GM21529 (cell line): ENCODE data around the gene GMDS.
"Not testable (repeated sequence)": the region's sequence is repeated elsewhere in the genome, so short reads cannot be mapped to it uniquely, and the experiment has no call there.

Source experiments
- ATAC-seq: cut with Tn5 transposase; IDR thresholded peaks from one replicate; pipeline ENCODE4 v1.9.1; 2021; ENCODE audit not compliant: unreplicated experiment

Gene GMDS

GRCh38 chr6:1702580-1703051 lies 542.8 kb downstream of the GMDS start:
- no peak for ATAC-seq

- no peak for ATAC-seq
Measured at GRCh38 chr6:1701668-1702353, 543.6 kb downstream of the GMDS start.

- ATAC-seq, result no peak
Measured at GRCh38 chr6:1700278-1700967, 545.0 kb downstream of the GMDS start.

GRCh38 chr6:1698527-1698926 lies 546.9 kb downstream of the GMDS start:
- ATAC-seq, result no peak

- no peak for ATAC-seq
Measured at GRCh38 chr6:1697688-1698351, 547.6 kb downstream of the GMDS start.

- no peak for ATAC-seq
Measured at GRCh38 chr6:1696463-1696850, 548.9 kb downstream of the GMDS start.

- no peak for ATAC-seq
Measured at GRCh38 chr6:1695546-1696462, 549.6 kb downstream of the GMDS start.

- not testable (repeated sequence) for ATAC-seq
Measured at GRCh38 chr6:1691828-1692227, 553.6 kb downstream of the GMDS start.

GRCh38 chr6:1690656-1691055 lies 554.7 kb downstream of the GMDS start:
- ATAC-seq, result not testable (repeated sequence)

GRCh38 chr6:1689141-1689540 lies 556.3 kb downstream of the GMDS start:
- ATAC-seq, result no peak

- ATAC-seq, result no peak
Measured at GRCh38 chr6:1688396-1688795, 557.0 kb downstream of the GMDS start.

GRCh38 chr6:1687402-1687801 lies 558.0 kb downstream of the GMDS start:
- ATAC-seq, result no peak

- ATAC-seq, result no peak
Measured at GRCh38 chr6:1686117-1687098, 559.0 kb downstream of the GMDS start.

GRCh38 chr6:1679688-1680068 lies 565.7 kb downstream of the GMDS start:
- no peak for ATAC-seq

- no peak for ATAC-seq
Measured at GRCh38 chr6:1679031-1679687, 566.2 kb downstream of the GMDS start.

- ATAC-seq, result no peak
Measured at GRCh38 chr6:1678201-1678600, 567.2 kb downstream of the GMDS start.

- ATAC-seq, result no peak
Measured at GRCh38 chr6:1672379-1672778, 573.0 kb downstream of the GMDS start.

GRCh38 chr6:1670711-1671462 lies 574.5 kb downstream of the GMDS start:
- no peak for ATAC-seq

- ATAC-seq, result peak; percentile 48
Measured at GRCh38 chr6:1669996-1670395, 575.4 kb downstream of the GMDS start.
